IPS DF 4.7 (cell line): Measurements from ENCODE around the gene TUBA4A.
"Not testable (repeated sequence)": the region's sequence is repeated elsewhere in the genome, so short reads cannot be mapped to it uniquely, and the experiment has no call there.

Experiments used
- DNase-seq: peaks from one replicate; pipeline ENCODE4 v3.0.0-alpha.2; 2013; ENCODE audit warnings: low spot score; ENCODE audit errors: extremely low read depth

The TUBA4A gene

DNA sequence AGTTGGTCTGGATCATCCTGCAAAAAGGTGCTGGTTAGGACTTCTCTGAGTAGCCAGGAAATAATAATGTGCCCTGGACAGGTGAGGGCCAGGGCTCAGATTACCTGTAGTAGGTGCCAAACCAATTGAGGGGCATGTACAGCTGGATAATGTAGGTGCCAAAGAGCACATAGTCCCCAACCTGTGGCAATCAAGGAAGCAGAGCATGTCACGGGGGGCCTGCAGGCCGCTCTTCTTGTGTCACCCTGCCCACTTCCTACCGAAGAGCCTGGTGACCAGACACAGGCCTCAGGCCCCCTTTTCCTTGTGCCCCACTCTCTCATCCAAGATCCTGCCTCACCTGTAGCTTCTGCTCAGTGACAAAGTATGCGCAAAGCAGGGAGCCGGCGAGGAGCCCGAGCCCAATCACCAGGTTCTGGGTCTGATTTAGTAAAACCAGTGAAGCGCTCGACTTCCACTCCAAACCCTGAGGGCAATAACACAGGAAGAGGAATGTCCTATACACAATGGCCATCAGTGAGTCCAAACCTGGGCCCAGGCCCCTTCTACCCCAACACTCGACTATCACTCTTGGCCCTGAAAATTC lies 40.1 kb downstream of the TUBA4A start:
- no peak for DNase-seq

DNA sequence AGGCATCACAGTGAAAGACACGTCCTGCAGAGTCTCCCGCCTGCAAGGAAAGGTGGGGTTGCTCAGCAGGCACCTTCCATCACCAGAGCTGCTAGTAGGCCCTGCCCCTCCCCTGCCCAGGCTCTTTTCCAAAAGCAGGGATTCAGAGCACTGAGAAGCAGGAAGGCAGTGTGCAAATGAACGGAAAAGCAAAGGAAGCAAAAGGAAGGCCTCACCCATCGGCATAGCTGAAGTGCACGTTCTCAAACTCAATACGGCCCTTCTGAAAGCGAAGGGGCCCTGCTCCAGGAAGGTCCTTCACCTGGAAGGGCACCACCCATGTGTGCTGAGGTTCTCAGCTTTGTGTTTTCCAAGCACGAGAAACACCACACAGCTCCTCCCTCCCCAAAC lies 40.7 kb downstream of the TUBA4A start:
- DNase-seq = no peak

DNA sequence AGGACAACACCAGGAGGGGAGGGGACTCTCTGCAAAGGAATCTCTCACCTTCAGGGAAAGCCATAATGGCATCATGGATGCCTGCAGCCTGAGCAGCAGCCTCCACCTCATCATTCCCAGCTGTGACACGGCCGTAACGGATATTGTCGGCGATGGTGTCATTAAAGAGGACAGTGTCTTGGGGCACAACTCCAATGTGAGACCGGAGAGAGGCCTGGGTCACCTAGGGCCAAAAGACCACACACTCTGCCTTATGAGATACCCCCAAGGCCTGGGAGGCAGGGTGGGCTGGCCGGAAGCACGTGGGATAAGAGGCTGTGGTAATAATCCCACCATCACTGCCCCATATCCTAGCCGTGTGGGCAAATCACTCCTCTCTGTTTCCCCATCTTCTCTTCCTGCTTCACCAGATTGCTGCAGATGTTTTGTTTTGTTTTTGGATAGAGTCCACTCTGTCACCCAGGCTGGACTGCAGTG lies 42.8 kb downstream of the TUBA4A start:
- DNase-seq = no peak

DNA sequence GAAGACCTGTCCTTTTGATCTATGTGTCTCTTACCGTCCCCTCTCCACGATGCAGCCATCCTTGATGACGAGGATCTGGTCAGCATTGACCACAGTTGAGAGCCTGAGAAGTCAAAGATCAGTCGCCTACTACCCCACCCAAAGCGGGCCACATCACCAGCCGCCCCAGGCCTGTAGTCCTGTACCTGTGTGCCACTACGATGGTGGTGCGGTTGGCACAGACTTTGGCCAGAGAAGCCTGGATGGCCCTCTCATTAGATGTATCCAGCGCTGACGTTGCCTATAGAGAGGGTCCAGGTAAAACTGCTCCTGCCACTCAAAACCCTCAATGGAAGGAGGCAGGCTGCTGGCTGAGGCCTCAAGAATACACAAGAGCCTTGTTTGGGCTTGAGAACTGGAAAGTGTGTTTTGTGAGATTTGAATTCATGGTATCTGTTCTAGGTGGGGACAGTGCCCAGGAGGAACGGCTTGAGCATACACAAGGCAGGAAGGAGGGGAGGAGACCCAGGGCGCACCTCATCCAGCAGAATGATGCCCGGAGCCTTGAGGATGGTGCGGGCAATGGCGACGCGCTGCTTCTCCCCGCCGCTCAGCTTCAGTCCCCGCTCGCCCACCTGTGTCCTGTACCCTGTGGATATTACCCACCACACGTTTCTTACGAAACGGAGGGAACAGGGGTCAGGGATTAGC lies 43.4 kb downstream of the TUBA4A start:
- DNase-seq = no peak

DNA sequence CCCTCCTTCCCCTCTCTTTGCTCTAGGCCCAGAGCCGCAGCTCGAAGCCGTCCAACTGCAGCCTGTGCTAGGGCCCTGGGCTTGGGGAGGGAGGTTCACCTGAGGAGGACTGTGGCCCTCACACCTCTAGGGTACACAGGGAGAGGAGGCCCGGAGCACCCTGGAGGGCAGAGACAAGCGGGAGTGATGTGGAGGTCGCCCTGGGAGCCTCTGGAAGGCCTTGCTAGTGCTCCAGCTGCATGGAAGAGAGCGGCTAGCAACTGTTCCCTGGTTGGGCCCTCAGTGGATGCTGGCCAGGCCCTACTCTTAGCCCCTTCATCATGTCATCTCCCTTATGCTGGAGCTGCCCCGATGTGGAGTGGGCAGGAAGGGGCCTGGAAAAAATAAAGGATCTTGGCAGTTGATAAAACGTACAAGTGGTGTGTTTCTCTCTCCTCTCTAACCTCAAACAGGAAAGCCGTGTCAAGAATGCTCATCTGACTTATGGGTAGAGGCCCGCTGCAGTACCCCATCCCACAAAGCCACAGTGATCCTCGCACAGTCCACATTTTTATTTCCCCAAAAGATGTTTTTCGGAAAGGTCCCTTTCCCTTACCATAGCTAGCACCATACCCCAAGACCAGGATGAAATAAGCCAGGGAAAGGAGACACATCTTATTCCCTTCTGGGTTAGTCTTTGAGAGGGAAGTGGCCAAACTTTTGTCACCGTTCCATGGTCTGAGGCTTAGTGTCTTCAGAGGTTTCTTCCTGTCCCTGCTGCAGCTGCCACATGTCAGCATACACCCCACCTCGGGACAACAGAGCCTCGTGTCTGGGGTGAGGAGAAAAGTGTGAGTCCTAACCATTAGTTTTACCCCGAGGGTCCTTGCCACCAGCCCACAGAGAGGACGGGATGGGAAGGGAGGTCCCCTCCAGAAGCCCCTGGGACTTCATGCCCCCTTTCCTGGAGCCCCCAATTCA lies 44.2 kb downstream of the TUBA4A start:
- no peak for DNase-seq

DNA sequence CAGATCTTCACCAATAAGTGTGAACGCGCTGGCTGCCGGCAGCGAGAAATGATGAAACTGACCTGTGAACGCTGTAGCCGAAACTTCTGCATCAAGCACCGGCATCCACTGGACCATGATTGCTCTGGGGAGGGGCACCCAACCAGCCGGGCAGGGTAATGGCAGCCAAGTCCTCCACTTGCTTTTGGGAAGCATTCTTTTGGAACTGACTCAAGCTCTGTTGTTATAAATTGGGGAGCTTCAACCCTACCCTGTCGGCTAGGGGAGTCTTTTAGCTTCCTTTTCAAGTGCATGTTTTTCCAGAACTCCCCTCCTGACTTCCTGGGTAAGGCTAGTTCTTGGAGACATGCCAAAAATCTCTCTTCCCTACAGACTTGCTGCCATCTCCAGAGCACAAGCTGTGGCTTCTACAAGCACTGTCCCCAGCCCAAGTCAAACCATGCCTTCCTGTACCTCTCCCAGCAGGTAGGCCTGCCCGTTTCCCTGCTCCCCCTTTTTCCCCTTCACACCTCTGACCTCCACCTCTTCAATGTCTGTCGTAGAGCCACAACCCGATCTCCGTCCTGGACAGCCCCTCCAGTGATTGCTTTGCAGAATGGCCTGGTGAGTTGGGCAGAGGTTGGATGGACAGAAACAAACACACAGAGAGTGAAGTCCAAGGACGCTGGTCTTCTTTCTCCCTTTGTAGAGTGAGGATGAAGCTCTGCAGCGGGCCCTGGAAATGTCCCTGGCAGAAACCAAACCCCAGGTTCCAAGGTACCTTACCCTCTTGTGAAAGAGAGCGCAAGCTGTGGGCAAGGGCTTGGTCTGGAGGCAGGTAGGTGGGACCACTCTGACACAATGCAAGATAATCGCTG lies 45.6 kb downstream of the TUBA4A start:
- no peak for DNase-seq

DNA sequence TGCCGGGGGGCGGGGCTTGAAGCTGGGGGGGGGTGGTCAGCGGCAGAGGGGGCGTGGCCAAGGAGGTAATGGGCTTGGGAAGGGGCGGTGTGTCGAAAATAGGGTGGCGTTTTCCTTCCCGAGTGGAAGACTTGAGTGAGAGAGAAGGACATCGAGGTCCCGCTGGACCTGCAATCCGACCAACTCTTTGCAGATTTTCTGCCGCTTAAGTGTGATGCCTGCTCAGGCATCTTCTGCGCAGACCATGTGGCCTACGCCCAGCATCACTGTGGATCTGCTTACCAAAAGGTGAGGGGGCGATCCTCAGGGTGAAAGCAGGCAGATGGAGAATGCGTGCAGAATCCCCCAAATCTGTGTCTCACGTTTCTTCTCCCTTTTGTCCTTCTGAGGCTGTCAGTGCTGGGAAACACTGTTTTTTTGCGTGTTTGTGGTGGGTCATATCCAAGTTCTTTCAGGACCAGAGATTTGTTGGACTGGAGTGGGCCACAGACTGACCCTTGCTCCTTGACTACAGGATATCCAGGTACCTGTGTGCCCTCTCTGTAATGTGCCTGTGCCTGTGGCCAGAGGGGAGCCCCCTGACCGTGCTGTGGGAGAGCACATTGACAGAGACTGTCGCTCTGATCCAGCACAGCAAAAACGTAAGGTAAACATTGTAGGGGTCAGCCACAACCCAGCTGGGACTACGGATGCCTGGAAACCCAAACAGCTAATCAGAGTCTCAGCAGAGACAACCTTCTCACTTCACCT lies 46.4 kb downstream of the TUBA4A start:
- no peak for DNase-seq

DNA sequence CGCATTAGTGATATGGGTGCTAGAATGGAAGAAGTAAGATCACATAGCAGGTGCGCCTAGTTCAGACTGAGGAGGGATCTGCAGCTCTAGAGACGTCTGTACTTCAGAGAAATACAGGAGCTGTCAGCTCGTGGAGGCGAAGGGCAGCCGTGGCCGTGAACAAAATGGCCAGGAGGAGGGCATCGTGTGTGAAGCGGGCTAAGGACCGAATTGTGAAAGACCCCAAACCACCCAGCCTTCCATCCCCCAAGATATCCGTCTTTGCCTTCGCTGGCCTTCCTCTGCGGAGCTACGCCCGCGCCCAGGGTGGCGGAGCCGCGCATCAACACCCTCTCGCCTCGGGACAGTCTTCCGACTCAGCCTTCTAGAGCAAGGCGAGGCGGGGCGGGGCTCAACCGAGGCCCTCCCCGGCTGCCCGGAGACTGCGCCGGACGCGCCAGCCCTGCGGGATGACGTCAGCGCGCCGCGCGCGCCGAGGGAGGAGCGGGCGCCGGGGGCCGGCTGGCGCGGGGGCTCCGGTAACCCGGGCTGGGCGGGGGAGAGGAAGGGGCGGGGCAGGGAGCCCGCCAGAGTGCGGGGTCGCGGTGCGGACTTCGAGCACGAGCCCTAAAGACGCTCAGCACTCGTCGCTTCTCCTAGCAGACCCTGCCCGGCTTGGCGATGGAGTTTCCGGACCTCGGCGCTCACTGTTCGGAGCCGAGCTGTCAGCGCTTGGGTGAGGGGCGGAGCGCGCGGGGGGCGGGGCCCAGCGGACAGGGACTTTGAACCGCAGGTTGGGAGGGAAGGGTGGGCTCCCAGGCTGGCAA lies 47.2 kb downstream of the TUBA4A start, which contains the start of gene ZFAND2B:
Gene ZFAND2B (plus strand): TSS at position 455 of the 806 bp plus-strand sequence. CDS start 206 bp downstream, at position 661.
- no peak for DNase-seq

DNA sequence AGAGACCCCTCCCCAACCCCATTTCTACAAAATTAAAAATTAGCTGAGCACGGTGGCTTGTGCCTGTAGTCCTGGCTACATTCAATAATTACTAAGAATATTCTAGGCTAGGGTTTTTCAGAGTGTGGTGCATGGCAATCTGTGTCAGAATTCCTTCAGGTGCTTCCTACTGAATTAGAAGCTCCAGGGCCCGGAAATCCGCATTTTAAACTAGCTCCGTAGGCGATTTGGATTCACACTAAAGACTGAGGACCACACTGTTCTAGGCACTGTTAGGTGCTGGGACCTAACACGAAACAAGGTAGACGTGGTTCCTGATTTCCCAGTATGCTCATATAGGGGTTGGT lies 47.8 kb downstream of the TUBA4A start:
- no peak for DNase-seq

DNA sequence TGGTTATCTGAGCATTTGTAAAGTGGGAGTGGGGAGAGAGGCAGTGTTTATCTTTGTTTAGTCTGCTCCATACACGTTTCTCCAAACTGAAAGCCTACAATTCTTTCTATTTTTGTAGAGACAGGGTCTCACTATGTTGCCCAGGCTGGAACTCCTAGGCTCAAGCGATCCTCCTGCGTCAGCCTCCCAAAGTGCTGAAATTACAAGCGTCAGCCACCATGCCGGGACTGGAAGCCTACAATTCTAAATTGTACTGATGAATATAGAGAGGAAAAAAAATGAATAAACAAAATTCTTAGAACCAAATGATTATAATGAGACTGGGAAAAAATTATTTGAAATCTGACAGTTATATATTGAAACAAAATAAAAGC lies 48.6 kb downstream of the TUBA4A start:
- no peak for DNase-seq

DNA sequence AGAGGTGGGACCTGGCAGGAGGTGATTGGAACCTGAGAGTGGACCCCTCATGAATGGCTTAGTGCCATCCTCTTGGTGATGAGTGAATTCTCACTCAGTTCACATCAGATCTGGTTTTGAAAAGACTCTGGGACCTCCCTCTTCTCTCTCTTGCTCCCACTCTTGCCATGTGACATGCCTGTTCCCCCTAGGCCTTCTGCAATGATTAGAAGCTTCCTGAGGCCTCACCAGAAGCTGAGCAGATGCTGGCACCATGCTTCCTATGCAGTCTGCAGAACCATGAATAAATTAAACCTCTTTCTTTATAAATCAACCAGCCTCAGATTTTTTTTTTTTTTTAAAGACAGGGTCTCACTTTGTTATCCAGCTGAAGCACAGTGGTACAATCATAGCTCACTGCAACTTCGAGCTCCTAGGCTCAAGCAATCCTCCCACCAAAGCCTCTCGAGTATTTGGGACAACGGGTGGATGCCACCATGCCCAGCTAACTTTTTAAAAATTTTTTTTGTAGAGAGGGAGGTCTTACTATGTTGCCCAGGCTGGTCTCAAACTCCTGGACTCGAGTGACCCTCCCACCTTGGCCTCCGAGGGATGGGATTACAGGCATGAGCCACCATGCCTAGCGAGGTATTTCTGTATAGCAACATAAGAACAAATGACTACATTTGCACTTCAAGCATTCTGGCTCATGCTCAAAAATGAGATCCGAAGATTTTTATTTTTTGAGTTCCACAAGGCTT lies 49.1 kb downstream of the TUBA4A start:
- no peak for DNase-seq

DNA sequence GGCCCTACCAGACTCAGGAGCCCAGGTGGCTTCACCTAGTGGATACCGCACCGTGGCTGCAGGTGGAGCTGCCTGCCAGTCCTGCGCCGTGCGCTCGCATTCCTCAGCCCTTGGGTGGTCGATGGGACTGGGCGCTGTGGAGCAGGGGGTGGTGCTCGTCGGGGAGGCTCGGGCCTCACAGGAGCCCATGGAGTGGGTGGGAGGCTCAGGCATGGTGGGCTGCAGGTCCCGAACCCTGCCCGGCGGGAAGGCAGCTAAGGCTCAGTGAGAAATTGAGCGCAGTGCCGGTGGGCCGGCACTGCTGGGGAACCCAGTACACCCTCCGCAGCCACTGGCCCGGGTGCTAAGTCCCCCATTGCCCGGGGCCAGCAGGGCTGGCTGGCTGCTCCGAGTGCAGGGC lies 52.4 kb downstream of the TUBA4A start:
- DNase-seq = not testable (repeated sequence)

DNA sequence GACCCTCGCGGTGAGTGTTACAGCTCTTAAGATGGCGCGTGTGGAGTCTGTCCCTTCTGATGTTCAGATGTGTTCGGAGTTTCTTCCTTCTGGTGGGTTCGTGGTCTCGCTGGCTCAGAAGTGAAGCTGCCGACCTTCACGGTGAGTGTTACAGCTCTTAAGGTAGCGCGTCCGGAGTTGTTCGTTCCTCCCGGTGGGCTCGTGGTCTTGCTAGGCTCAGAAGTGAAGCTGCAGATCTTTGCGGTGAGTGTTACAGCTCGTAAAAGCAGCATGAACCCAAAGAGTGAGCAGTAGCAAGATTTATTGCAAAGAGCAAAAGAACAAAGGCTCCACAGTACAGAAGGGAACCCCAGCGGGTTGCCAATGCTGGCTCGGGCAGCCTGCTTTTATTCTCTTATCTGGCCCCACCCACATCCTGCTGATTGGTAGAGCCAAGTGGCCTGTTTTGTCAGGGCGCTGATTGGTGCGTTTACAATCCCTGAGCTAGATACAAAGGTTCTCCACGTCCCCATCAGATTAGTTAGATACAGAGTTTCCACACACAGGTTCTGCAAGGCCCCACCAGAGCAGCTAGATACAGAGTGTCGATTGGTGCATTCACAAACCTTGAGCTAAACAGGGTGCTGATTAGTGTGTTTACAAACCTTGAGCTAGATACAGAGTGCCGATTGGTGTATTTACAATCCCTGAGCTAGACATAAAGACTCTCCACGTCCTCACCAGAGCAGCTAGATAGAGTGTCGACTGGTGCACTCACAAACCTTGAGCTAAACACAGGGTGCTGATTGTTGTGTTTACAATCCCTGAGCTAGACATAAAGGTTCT lies 53.0 kb downstream of the TUBA4A start:
- not testable (repeated sequence) for DNase-seq
